MCF 10A (cell line): ENCODE measurements around the gene STXBP5L. TPM values are rescaled to one million over a fixed set of nuclear protein-coding genes. Genes with fewer than 3 reads are reported as not detected.
"Not testable (repeated sequence)": the region's sequence is repeated elsewhere in the genome, so short reads cannot be mapped to it uniquely, and the experiment has no call there.

ENCODE experiments used
- BruUV-seq: library from RNA; stranded (reverse); fragments of 400-500 nt; replicated peaks from 2 replicates; lab custom pipeline; 2021; lab: Mats Ljungman, UMichigan
- CTCF ChIA-PET: fragments of 300-600 bp; sonication (Branson Sonifier 250); formaldehyde crosslinking; extraction: SDS; loops from one replicate; lab custom pipeline; 2021; ENCODE audit warnings: antibody characterized with exemption, inconsistent platforms; lab: Yijun Ruan, JAX
- POLR2A ChIA-PET: fragments of 300-600, 350-650 bp; sonication (Branson Sonifier 250); formaldehyde crosslinking; extraction: SDS; loops from one replicate; lab custom pipeline; 2020; ENCODE audit warnings: antibody characterized with exemption, inconsistent platforms; lab: Yijun Ruan, JAX
- DNase-seq: peaks from one replicate; pipeline ENCODE4 v3.0.0-alpha.2; 2018; ENCODE audit not compliant: unreplicated experiment
- H3K27ac Mint-ChIP-seq: one replicate; pipeline ENCODE4 v1.8.0; 2022; ENCODE audit warnings: mild to moderate bottlenecking, low read depth, mixed read lengths; ENCODE audit not compliant: unreplicated experiment
- H3K27me3 Mint-ChIP-seq: one replicate; pipeline ENCODE4 v1.8.0; 2022; ENCODE audit warnings: mixed read lengths; ENCODE audit not compliant: insufficient read depth, unreplicated experiment
- H3K36me3 Mint-ChIP-seq: one replicate; pipeline ENCODE4 v1.8.0; 2022; ENCODE audit warnings: mild to moderate bottlenecking, moderate library complexity, mixed read lengths; ENCODE audit not compliant: insufficient read depth, unreplicated experiment
- H3K4me1 Mint-ChIP-seq: one replicate; pipeline ENCODE4 v1.8.0; 2022; ENCODE audit warnings: mixed read lengths; ENCODE audit not compliant: insufficient read depth, unreplicated experiment
- H3K4me3 Mint-ChIP-seq: one replicate; pipeline ENCODE4 v1.8.0; 2022; ENCODE audit warnings: mild to moderate bottlenecking, moderate library complexity, mixed read lengths; ENCODE audit not compliant: unreplicated experiment
- H3K9me3 Mint-ChIP-seq: one replicate; pipeline ENCODE4 v1.8.0; 2022; ENCODE audit warnings: mixed read lengths; ENCODE audit not compliant: unreplicated experiment
- CTCF ChIP-seq: fragments of 200-600 bp; IDR thresholded peaks from one replicate; pipeline ENCODE4 v1.8.0; 2022; ENCODE audit warnings: antibody characterized with exemption, mild to moderate bottlenecking; ENCODE audit not compliant: unreplicated experiment
- intact Hi-C: fragments of 100-400 bp; cut with micrococcal nuclease; formaldehyde crosslinking; loops from 2 replicates; pipeline ENCODE4 v1.14.1; 2022
- total RNA-seq: library from RNA; stranded (reverse); gene quantifications from 2 replicates; pipeline ENCODE4 v1.2.3, GENCODE V29; 2022

Gene STXBP5L
- total RNA-seq, 1 experiment from 2014 or later: not detected

GRCh38 chr3:120875989-120876388 is 32.0 kb upstream of the STXBP5L start:
- POLR2A ChIA-PET: interaction anchor here (0.6 to 0.7 kb wide), 2 partner anchors 16 to 805 kb away, joined by 3 read pairs; no protein-coding TSS in a partner anchor
- H3K9me3 Mint-ChIP-seq: no peaks in the 10 kb centered on the region
- BruUV-seq: no TSS peak
- H3K4me1 Mint-ChIP-seq: peaks cover 6% of the 10 kb centered on the region
- no peak for TF ChIP-seq CTCF
- H3K36me3 Mint-ChIP-seq: no peaks in the 10 kb centered on the region
- no peak overlapping the region for H3K4me3 Mint-ChIP-seq
- no peak overlapping the region for H3K27ac Mint-ChIP-seq
- peak; percentile 11 for DNase-seq
- CTCF ChIA-PET: no interaction called here
- peaks cover 80% of the 10 kb centered on the region for H3K27me3 Mint-ChIP-seq
- intact Hi-C loops: no loop called here

GRCh38 chr3:120879411-120879810 is 28.6 kb upstream of the STXBP5L start:
- POLR2A ChIA-PET: interaction anchor here (0.7 kb wide), 1 partner anchor 9 kb away, joined by 3 read pairs; no protein-coding TSS in a partner anchor
- intact Hi-C loops: no loop called here

DNA sequence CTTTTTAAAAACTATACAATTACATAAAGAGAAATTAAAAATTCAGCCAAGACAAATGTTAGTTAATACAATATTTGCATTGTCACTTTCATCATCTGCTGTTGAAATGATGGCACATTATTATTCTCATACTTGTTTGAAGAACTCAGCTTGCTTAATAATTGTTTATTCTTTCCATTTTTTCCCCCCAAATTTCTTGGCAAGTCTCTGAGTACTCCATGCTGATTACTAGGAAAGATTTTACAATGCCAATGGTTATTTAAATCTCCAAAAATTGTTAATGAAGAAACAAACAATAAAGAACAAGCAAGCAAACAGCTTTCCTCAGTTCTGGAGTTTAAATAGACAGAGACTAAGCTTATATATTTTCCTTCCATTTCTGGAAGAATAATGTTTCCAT is 15.1 kb upstream of the STXBP5L start:
- DNase-seq: no peak
- H3K27ac Mint-ChIP-seq: no peak overlapping the region
- intact Hi-C loops: no loop called here
- CTCF ChIA-PET: no interaction called here
- no peak for TF ChIP-seq CTCF
- POLR2A ChIA-PET: no interaction called here
- no peaks in the 10 kb centered on the region for H3K4me1 Mint-ChIP-seq
- H3K9me3 Mint-ChIP-seq: no peaks in the 10 kb centered on the region
- peaks cover 80% of the 10 kb centered on the region for H3K27me3 Mint-ChIP-seq
- H3K36me3 Mint-ChIP-seq: no peaks in the 10 kb centered on the region
- H3K4me3 Mint-ChIP-seq: no peak overlapping the region
- no TSS peak for BruUV-seq

More at GRCh38 chr3:120879411-120879810, 28.6 kb upstream of the STXBP5L start:
- DNase-seq: no peak
- Mint-ChIP-seq H3K4me3 (no peak overlapping the region), H3K36me3 (no peaks in the 10 kb centered on the region), H3K27ac (no peak overlapping the region), H3K9me3 (no peaks in the 10 kb centered on the region), H3K27me3 (peaks cover 72% of the 10 kb centered on the region), H3K4me1 (peaks cover 6% of the 10 kb centered on the region)
- no TSS peak for BruUV-seq
- CTCF ChIA-PET: interaction anchor here (0.6 to 0.7 kb wide), 2 partner anchors 9 to 222 kb away, joined by 3 read pairs; no protein-coding TSS in a partner anchor
- no peak for TF ChIP-seq CTCF

DNA sequence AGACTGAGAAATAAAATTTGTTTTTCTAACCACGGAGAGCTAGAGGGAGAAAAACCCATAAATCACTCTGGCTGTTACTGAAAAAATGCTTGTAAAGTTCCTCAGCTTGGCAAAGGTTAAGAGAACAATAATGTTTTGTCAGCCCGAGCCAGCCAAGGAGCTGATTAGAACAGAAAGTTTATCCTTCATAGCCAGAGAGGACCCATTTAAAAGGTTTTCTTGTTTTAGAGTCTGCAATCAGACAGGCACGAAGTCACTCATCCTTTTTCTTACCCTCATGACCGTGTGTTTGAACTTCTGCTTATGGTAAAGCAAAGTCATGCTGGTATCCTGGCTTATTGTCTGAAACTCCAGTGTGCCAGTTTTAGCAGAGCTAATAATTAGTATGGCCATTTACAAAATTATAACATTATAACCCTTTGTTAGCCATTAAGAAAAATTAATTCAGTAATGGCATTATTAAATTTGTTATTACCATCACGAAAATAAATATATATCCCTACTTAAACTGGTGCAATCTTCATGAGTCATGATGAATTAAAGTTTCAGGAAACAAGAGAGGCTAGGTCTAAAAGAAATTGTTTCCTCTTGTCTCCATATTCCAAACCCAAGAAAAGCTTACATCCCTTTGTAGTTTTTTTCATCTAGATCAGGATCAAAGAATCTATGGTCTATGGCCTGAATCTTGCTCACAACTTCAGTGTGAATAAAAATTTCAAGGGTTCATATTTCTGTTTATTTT is 13.5 kb upstream of the STXBP5L start:
- POLR2A ChIA-PET: no interaction called here
- BruUV-seq: no TSS peak

DNA sequence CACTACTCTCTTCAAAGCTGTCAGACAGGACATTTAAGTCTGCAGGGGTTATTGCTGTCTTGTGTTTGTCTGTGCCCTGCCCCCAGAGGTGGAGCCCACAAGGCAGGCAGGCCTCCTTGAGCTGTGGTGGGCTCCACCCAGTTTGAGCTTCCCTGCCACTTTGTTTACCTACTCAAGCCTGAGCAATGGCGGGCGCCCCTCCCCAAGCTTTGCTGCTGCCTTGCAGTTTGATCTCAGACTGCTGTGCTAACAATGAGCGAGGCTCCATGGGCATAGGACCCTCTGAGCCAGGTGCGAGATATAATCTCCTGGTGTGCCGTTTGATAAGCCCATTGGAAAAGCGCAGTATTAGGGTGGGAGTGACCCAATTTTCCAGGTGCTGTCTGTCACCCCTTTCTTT is 6.3 kb upstream of the STXBP5L start:
- intact Hi-C loops, H3K36me3 Mint-ChIP-seq, H3K27ac Mint-ChIP-seq, POLR2A ChIA-PET, H3K4me3 Mint-ChIP-seq, H3K9me3 Mint-ChIP-seq, BruUV-seq, CTCF ChIA-PET, DNase-seq, H3K4me1 Mint-ChIP-seq: not testable (repeated sequence)
- H3K27me3 Mint-ChIP-seq: peaks cover 72% of the 10 kb centered on the region

More for the DNA sequence above, 13.5 kb upstream of the STXBP5L start:
- no peak overlapping the region for H3K4me3 Mint-ChIP-seq
- no peaks in the 10 kb centered on the region for H3K9me3 Mint-ChIP-seq
- peak; percentile 45 for DNase-seq
- H3K4me1 Mint-ChIP-seq: no peaks in the 10 kb centered on the region
- no peak overlapping the region for H3K27ac Mint-ChIP-seq
- TF ChIP-seq CTCF: no peak
- H3K27me3 Mint-ChIP-seq: peaks cover 95% of the 10 kb centered on the region
- intact Hi-C loops: no loop called here
- CTCF ChIA-PET: no interaction called here
- no peaks in the 10 kb centered on the region for H3K36me3 Mint-ChIP-seq
